GM12878 (cell line): Measurements from ENCODE around the gene RASL12. TPM values are rescaled to one million over a fixed set of nuclear protein-coding genes. Genes with fewer than 3 reads are reported as not detected.

Experiments
- ATAC-seq: fragments of 200-7000 bp; cut with Tn5 transposase; 3 replicates; pipeline ENCODE4 v1.9.1; 2020; ENCODE audit warnings: mild to moderate bottlenecking, moderate library complexity
- BruUV-seq: library from RNA; stranded (reverse); fragments of 400-500 nt; replicated peaks from 2 replicates; lab custom pipeline; 2021; lab: Mats Ljungman, UMichigan
- CTCF ChIA-PET: fragments of 300-600 bp; sonication (Branson Sonifier 250); formaldehyde crosslinking; extraction: SDS; loops from one replicate; lab custom pipeline; 2021; ENCODE audit warnings: inconsistent platforms; lab: Yijun Ruan, JAX
- POLR2A ChIA-PET: fragments of 350-600 bp; formaldehyde crosslinking; extraction: SDS; loops from one replicate; lab custom pipeline; 2021; ENCODE audit warnings: inconsistent platforms; lab: Charles Lee
- RAD21 ChIA-PET: fragments of 300-600 bp; sonication (Branson Sonifier 250); formaldehyde crosslinking; loops from one replicate; lab custom pipeline; 2023; ENCODE audit warnings: antibody characterized with exemption; ENCODE audit not compliant: unreplicated experiment; lab: Charles Lee
- SMC1A ChIA-PET: fragments of 300-600 bp; sonication (Branson Sonifier 250); formaldehyde crosslinking; loops from one replicate; lab custom pipeline; 2023; ENCODE audit not compliant: unreplicated experiment, uncharacterized antibody; lab: Charles Lee
- DNase-seq: peaks from one replicate; pipeline ENCODE4 v3.0.0-alpha.2; 2011; ENCODE audit warnings: low read depth, low spot score
- FAIRE-seq: peaks from 3 replicates; lab custom pipeline; 2011; peaks lifted over from hg19 to GRCh38; lab: Jason Lieb, UNC
- H2AFZ ChIP-seq: 2 replicates; pipeline ENCODE4 v1.6.0; 2011; ENCODE audit warnings: low read depth, low read length, control low read depth; ENCODE audit not compliant: control insufficient read depth
- H3K27ac ChIP-seq: 2 replicates; pipeline ENCODE4 v1.5.1; 2011; ENCODE audit warnings: control low read depth; ENCODE audit not compliant: control insufficient read depth, insufficient read depth
- H3K27me3 ChIP-seq, 2 experiments: replicated peaks in 1 of 2; 2 replicates each; pipeline versions ENCODE4 v1.6.0 to v1.6.1; 2011; ENCODE audit warnings: low read length in 1 of 2; ENCODE audit not compliant: control insufficient read depth in 2 of 2, insufficient read depth in 2 of 2
- H3K36me3 ChIP-seq, 2 experiments: 2 replicates each; pipeline ENCODE4 v1.5.1; 2011; ENCODE audit warnings: low read length in 1 of 2; ENCODE audit not compliant: control insufficient read depth in 2 of 2, insufficient read depth in 2 of 2
- H3K4me1 ChIP-seq: 2 replicates; pipeline ENCODE4 v1.6.1; 2011; ENCODE audit warnings: mild to moderate bottlenecking, low read length, moderate library complexity, mixed read lengths; ENCODE audit not compliant: control insufficient read depth, insufficient read depth
- H3K4me2 ChIP-seq: 2 replicates; pipeline ENCODE4 v1.6.0; 2011; ENCODE audit warnings: control low read depth; ENCODE audit not compliant: control insufficient read depth, insufficient read depth
- H3K4me3 ChIP-seq: fragments of 200-600 bp; sonication (generic); 2 replicates; pipeline ENCODE4 v1.5.1; 2016
- H3K79me2 ChIP-seq: 2 replicates; pipeline ENCODE4 v1.6.0; 2011; ENCODE audit warnings: low read length; ENCODE audit not compliant: control insufficient read depth, insufficient read depth
- H3K9ac ChIP-seq: 2 replicates; pipeline ENCODE4 v1.8.0; 2011; ENCODE audit warnings: low read length, control low read depth, mixed read lengths; ENCODE audit not compliant: control insufficient read depth, insufficient read depth
- H3K9me3 ChIP-seq: replicated peaks from 3 replicates; pipeline ENCODE4 v1.5.1; 2011; ENCODE audit warnings: mild to moderate bottlenecking, low read length; ENCODE audit not compliant: control insufficient read depth, insufficient read depth
- H4K20me1 ChIP-seq: 2 replicates; pipeline ENCODE4 v1.6.0; 2011; ENCODE audit not compliant: control insufficient read depth, insufficient read depth
- CREM ChIP-seq: IDR thresholded peaks from 2 replicates; pipeline ENCODE4 v1.6.1; 2014; ENCODE audit warnings: antibody characterized with exemption, low read depth
- DPF2 ChIP-seq: fragments of 450-650 bp; IDR thresholded peaks from 2 replicates; pipeline ENCODE4 v1.6.1; 2017; ENCODE audit warnings: mild to moderate bottlenecking
- EP300 ChIP-seq, 2 experiments: fragments of 150-350 bp in 1 of 2; IDR thresholded peaks; 2 replicates each; pipeline ENCODE4 v1.6.1; 2011 to 2012; ENCODE audit warnings: low read depth in 2 of 2, low read length in 2 of 2, borderline replicate concordance in 1 of 2, improper control_type of control experiment in 1 of 2, inconsistent platforms in 1 of 2; ENCODE audit not compliant: control insufficient read depth in 1 of 2
- FOS ChIP-seq: IDR thresholded peaks from 3 replicates; pipeline ENCODE4 v1.6.1; 2011; ENCODE audit warnings: borderline replicate concordance; ENCODE audit not compliant: insufficient read length; ENCODE audit errors: extremely low read depth
- KLF5 ChIP-seq: fragments of 450-650 bp; IDR thresholded peaks from 2 replicates; pipeline ENCODE4 v1.6.1; 2014; ENCODE audit warnings: mild to moderate bottlenecking; ENCODE audit not compliant: partially characterized antibody
- MTA2 ChIP-seq: fragments of 450-650 bp; IDR thresholded peaks from 2 replicates; pipeline ENCODE4 v1.6.1; 2016; ENCODE audit warnings: low read depth, mild to moderate bottlenecking, moderate library complexity
- NFYB ChIP-seq: IDR thresholded peaks from 2 replicates; pipeline ENCODE4 v1.6.1; 2011; ENCODE audit warnings: low read depth, mild to moderate bottlenecking, low read length, improper control_type of control experiment, moderate library complexity; ENCODE audit not compliant: insufficient read depth
- RELA ChIP-seq: fragments of 450-650 bp; IDR thresholded peaks from 2 replicates; pipeline ENCODE4 v1.8.0; 2014; ENCODE audit warnings: borderline replicate concordance; ENCODE audit not compliant: partially characterized antibody
- RFX5 ChIP-seq: IDR thresholded peaks from 2 replicates; pipeline ENCODE4 v1.6.1; 2011; ENCODE audit warnings: low read depth, low read length, improper control_type of control experiment
- SIN3A ChIP-seq: IDR thresholded peaks from 2 replicates; pipeline ENCODE4 v1.6.1; 2012; ENCODE audit warnings: low read depth, low read length, improper control_type of control experiment
- SMAD5 ChIP-seq: IDR thresholded peaks from 2 replicates; pipeline ENCODE4 v1.6.1; 2016; ENCODE audit warnings: antibody characterized with exemption, low read depth
- STAT1 ChIP-seq: fragments of 450-650 bp; conservative IDR thresholded peaks from 2 replicates; pipeline ENCODE4 v1.6.1; 2014; ENCODE audit warnings: antibody characterized with exemption, mild to moderate bottlenecking
- ZZZ3 ChIP-seq: IDR thresholded peaks from 2 replicates; pipeline ENCODE4 v1.6.1; 2011; ENCODE audit warnings: low read depth; ENCODE audit not compliant: control insufficient read depth, insufficient read length
- WGBS: methylation state at CpG from one replicate; pipeline ENCODE4 v1.1.6; 2016; ENCODE audit warnings: low lambda C conversion rate; ENCODE audit not compliant: insufficient replicate concordance, insufficient coverage; ENCODE audit errors: missing lambda C conversion rate; 5-methylcytosine and 5-hydroxymethylcytosine counted together
- in situ Hi-C: fragments of 300-500 bp; cut with MboI; formaldehyde crosslinking; loops from 9 replicates; pipeline ENCODE4 v1.14.3; 2018; ENCODE audit warnings: mixed read lengths
- intact Hi-C: fragments of 100-400 bp; cut with micrococcal nuclease; formaldehyde crosslinking; loops from one replicate; pipeline ENCODE4 v1.14.2; 2022; ENCODE audit not compliant: unreplicated experiment
- polyA plus RNA-seq, 11 experiments: library from polyadenylated mRNA; depleted of rRNA in 4 of 11; unstranded in 6 of 11; stranded (reverse) in 5 of 11; fragments of >200 nt; fragmentation: Nextera tagmentation in 4 of 11; fragmentation: Illumina TruSeq in 1 of 11; extraction: Ambion mirVana in 4 of 11; extraction: Trizol in 1 of 11; gene quantifications; 1 replicate in 1 of 11; 2 replicates in 10 of 11; pipeline versions ENCODE4 v1.2.1 to v1.2.3, GENCODE V29; 2011 to 2016; ENCODE audit warnings: inconsistent platforms in 2 of 11, missing spikeins in 2 of 11, low read depth in 1 of 11
- total RNA-seq, 4 experiments: library from RNA; depleted of rRNA in 3 of 4; stranded (reverse); fragments of >200 nt in 3 of 4; fragmentation: Illumina TruSeq in 1 of 4; extraction: Trizol in 1 of 4; gene quantifications; 2 replicates each; pipeline versions ENCODE4 v1.2.1 to v1.2.3, GENCODE V29; 2013 to 2021
- TF ChIP-seq, protein P1 (sequence below): fragments of 450-650 bp; formaldehyde crosslinking; IDR thresholded peaks from 2 replicates; pipeline ENCODE4 v1.4.0; 2020; ENCODE audit warnings: mild to moderate bottlenecking, moderate library complexity
- TF ChIP-seq, protein P2 (sequence below): fragments of 450-650 bp; IDR thresholded peaks from 2 replicates; pipeline ENCODE4 v1.6.1; 2016; ENCODE audit warnings: mild to moderate bottlenecking
- TF ChIP-seq, protein P3 (sequence below): IDR thresholded peaks from 2 replicates; pipeline ENCODE4 v1.6.1; 2012; ENCODE audit warnings: low read length, inconsistent platforms

RASL12 gene
- total and polyA plus RNA-seq, 10 of the 15 experiments (the other 5 are each of a cell fraction or from before 2014, with no cell fraction given): 0.06 to 0.10 TPM; not detected in 8

DNA sequence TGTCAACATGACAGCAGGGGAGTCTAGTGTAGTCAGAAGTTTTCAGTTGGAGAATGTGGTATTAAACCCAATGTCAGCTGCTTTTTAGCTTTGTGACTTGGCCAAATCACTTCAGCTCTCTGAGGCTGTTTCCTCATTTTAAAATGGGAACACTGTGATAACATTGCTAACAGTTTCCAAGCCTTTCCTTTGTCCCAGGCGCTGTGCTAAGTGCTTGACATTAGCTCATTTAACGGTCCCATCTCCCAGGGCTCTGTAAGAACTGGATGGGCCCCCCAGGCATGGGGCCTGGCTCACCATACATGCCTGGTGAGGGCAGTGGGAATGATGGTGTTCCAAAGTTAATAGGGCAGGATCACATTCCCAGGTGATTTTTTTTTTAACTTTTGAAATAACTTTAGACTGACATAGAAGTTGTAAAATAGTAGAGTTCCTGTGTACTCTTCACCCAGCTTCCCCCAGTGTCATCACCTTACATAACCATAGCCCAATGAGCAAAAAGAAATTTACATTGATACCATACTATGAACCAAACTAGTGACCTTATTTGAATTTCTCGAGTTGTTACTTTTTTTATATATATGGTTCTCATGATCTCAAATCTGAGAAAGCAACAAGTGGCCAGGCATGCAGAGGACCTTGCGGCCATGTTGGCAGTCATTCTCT, 7.7 kb downstream of the RASL12 start (continued):
- TF ChIP-seq, protein P1, sequence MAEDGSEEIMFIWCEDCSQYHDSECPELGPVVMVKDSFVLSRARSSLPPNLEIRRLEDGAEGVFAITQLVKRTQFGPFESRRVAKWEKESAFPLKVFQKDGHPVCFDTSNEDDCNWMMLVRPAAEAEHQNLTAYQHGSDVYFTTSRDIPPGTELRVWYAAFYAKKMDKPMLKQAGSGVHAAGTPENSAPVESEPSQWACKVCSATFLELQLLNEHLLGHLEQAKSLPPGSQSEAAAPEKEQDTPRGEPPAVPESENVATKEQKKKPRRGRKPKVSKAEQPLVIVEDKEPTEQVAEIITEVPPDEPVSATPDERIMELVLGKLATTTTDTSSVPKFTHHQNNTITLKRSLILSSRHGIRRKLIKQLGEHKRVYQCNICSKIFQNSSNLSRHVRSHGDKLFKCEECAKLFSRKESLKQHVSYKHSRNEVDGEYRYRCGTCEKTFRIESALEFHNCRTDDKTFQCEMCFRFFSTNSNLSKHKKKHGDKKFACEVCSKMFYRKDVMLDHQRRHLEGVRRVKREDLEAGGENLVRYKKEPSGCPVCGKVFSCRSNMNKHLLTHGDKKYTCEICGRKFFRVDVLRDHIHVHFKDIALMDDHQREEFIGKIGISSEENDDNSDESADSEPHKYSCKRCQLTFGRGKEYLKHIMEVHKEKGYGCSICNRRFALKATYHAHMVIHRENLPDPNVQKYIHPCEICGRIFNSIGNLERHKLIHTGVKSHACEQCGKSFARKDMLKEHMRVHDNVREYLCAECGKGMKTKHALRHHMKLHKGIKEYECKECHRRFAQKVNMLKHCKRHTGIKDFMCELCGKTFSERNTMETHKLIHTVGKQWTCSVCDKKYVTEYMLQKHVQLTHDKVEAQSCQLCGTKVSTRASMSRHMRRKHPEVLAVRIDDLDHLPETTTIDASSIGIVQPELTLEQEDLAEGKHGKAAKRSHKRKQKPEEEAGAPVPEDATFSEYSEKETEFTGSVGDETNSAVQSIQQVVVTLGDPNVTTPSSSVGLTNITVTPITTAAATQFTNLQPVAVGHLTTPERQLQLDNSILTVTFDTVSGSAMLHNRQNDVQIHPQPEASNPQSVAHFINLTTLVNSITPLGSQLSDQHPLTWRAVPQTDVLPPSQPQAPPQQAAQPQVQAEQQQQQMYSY (CRISPR knock-in tag): no peak
- TF ChIP-seq, protein P2, sequence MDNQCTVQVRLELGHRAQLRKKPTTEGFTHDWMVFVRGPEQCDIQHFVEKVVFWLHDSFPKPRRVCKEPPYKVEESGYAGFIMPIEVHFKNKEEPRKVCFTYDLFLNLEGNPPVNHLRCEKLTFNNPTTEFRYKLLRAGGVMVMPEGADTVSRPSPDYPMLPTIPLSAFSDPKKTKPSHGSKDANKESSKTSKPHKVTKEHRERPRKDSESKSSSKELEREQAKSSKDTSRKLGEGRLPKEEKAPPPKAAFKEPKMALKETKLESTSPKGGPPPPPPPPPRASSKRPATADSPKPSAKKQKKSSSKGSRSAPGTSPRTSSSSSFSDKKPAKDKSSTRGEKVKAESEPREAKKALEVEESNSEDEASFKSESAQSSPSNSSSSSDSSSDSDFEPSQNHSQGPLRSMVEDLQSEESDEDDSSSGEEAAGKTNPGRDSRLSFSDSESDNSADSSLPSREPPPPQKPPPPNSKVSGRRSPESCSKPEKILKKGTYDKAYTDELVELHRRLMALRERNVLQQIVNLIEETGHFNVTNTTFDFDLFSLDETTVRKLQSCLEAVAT: no peak

DNA sequence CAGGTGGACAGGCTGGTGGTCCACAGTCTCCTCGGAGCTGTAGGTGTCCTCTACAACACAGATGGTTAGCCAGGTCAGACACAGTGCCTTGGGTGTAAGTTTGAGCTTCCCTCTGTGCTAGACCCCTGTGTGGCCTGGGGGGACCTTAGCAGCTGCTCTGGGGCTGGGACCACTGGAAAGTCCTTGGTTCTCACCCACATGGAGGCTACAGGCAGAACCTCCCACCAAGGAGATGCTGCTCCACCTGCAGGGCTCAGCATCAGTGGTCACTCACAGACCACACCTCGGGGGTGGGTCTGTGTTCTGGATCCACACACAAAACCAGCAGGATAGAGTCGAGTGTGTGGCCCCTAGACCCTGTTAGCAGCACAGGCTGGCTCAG, 8.4 kb downstream of the RASL12 start:
- H2AFZ ChIP-seq: no peak overlapping the region
- intact Hi-C loops (no loop called here), in situ Hi-C loops (no loop called here)
- no TSS peak for BruUV-seq
- no peak overlapping the region for H3K4me3 ChIP-seq
- no peaks in the 10 kb centered on the region for H3K4me1 ChIP-seq
- H3K4me2 ChIP-seq: no peak overlapping the region
- H3K9me3 ChIP-seq: no peaks in the 10 kb centered on the region
- no peak overlapping the region for H3K9ac ChIP-seq
- H3K27ac ChIP-seq: no peak overlapping the region
- SMC1A ChIA-PET: interaction anchor here (2.0 kb wide), 1 partner anchor 10 kb away, joined by 5 read pairs; no protein-coding TSS in a partner anchor
- H3K27me3 ChIP-seq: no peaks in the 10 kb centered on the region
- H3K79me2 ChIP-seq: no peaks in the 10 kb centered on the region
- ATAC-seq (no peak), DNase-seq (no peak), FAIRE-seq (no peak)
- H4K20me1 ChIP-seq: no peaks in the 10 kb centered on the region
- CTCF ChIA-PET: interaction anchor here (3.6 kb wide), 1 partner anchor 25 kb away, joined by 12 read pairs; no protein-coding TSS in a partner anchor
- WGBS: 0% methylated on average over 3 of the region's 3 CpGs
- POLR2A ChIA-PET: no interaction called here
- RAD21 ChIA-PET: no interaction called here
- no peaks in the 10 kb centered on the region for H3K36me3 ChIP-seq
- TF ChIP-seq FOS: no peak
- TF ChIP-seq MTA2: no peak
- TF ChIP-seq SMAD5: no peak
- no peak for TF ChIP-seq CREM
- TF ChIP-seq EP300 (IDR thresholded peaks at IDR 0.05; ENCODE audit: borderline replicate concordance in 1 of 2, control insufficient read depth in 1 of 2, low read depth in 2 of 2, low read length in 2 of 2): no peak
- TF ChIP-seq RELA: no peak
- TF ChIP-seq, protein P3, sequence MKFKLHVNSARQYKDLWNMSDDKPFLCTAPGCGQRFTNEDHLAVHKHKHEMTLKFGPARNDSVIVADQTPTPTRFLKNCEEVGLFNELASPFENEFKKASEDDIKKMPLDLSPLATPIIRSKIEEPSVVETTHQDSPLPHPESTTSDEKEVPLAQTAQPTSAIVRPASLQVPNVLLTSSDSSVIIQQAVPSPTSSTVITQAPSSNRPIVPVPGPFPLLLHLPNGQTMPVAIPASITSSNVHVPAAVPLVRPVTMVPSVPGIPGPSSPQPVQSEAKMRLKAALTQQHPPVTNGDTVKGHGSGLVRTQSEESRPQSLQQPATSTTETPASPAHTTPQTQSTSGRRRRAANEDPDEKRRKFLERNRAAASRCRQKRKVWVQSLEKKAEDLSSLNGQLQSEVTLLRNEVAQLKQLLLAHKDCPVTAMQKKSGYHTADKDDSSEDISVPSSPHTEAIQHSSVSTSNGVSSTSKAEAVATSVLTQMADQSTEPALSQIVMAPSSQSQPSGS: no peak
- TF ChIP-seq ZZZ3: no peak
- TF ChIP-seq NFYB: no peak
- no peak for TF ChIP-seq KLF5
- no peak for TF ChIP-seq RFX5
- TF ChIP-seq SIN3A: no peak
- TF ChIP-seq STAT1: no peak
- no peak for TF ChIP-seq DPF2
